Testis (tissue), 3 donors: ENCODE measurements around the gene ARHGAP31. TPM values are rescaled to one million over a fixed set of nuclear protein-coding genes. Genes with fewer than 3 reads are reported as not detected.
"Not testable (repeated sequence)": the region's sequence is repeated elsewhere in the genome, so short reads cannot be mapped to it uniquely, and the experiment has no call there.

Source experiments
- DNase-seq: peaks from one replicate; pipeline ENCODE4 v3.0.0-alpha.2; 2019
- H3K27ac ChIP-seq, 2 donors: fragments of 200-600 bp; sonication (generic); one replicate each; pipeline ENCODE4 v1.5.1; 2019
- H3K27me3 ChIP-seq: fragments of 200-600 bp; sonication (generic); one replicate; pipeline ENCODE4 v1.5.1; 2019
- H3K36me3 ChIP-seq: fragments of 200-600 bp; sonication (generic); one replicate; pipeline ENCODE4 v1.5.1; 2017; ENCODE audit warnings: low read depth; ENCODE audit errors: missing control alignments
- H3K4me1 ChIP-seq: fragments of 200-600 bp; sonication (generic); one replicate; pipeline ENCODE4 v1.5.1; 2019
- H3K4me3 ChIP-seq, 2 donors: fragments of 200-600 bp; sonication (generic); one replicate each; pipeline ENCODE4 v1.5.1; 2017 to 2019
- H3K9me3 ChIP-seq: fragments of 200-600 bp; sonication (generic); one replicate; pipeline ENCODE4 v1.5.1; 2017
- POLR2A ChIP-seq: fragments of 450-650 bp; IDR thresholded peaks from one replicate; pipeline ENCODE4 v1.6.1; 2017; ENCODE audit warnings: antibody characterized with exemption, mild to moderate bottlenecking, moderate library complexity
- WGBS, 2 donors: methylation state at CpG; one replicate each; pipeline ENCODE4 v1.1.5; 2018; 5-methylcytosine and 5-hydroxymethylcytosine counted together
- intact Hi-C: fragments of 100-400 bp; cut with DNase I; formaldehyde crosslinking; loops from one replicate; pipeline ENCODE4 v1.15.1; 2023; ENCODE audit warnings: low total_unique reads
- polyA plus RNA-seq: library from polyadenylated mRNA; stranded (reverse); fragments of 350-450 nt; fragmentation: Illumina TruSeq; extraction: RNeasy Lipid Tissue Mini Kit (QIAGEN cat#74804); gene quantifications from one replicate; pipeline ENCODE4 v1.2.3, GENCODE V29; 2014; ENCODE audit warnings: low read depth, low replicate concordance; ENCODE audit not compliant: insufficient read depth
- total RNA-seq, 2 donors: library from RNA; depleted of rRNA; stranded (reverse); fragments of >200 nt; gene quantifications; one replicate each; pipeline ENCODE4 v1.2.3, GENCODE V29; 2016
- TF ChIP-seq, protein P1 (sequence below), 3 experiments: fragments of 450-650 bp in 2 of 3; fragments of 200-600 bp in 1 of 3; sonication (generic) in 1 of 3; IDR thresholded peaks; one replicate each; pipeline ENCODE4 v1.5.1; 2016 to 2019; ENCODE audit warnings: antibody characterized with exemption in 3 of 3, mild to moderate bottlenecking in 2 of 3, moderate library complexity in 1 of 3

Gene ARHGAP31
- total and polyA plus RNA-seq, 3 donors from 2014 or later, result 5.2 to 6.2 (median 5.6) TPM

DNA sequence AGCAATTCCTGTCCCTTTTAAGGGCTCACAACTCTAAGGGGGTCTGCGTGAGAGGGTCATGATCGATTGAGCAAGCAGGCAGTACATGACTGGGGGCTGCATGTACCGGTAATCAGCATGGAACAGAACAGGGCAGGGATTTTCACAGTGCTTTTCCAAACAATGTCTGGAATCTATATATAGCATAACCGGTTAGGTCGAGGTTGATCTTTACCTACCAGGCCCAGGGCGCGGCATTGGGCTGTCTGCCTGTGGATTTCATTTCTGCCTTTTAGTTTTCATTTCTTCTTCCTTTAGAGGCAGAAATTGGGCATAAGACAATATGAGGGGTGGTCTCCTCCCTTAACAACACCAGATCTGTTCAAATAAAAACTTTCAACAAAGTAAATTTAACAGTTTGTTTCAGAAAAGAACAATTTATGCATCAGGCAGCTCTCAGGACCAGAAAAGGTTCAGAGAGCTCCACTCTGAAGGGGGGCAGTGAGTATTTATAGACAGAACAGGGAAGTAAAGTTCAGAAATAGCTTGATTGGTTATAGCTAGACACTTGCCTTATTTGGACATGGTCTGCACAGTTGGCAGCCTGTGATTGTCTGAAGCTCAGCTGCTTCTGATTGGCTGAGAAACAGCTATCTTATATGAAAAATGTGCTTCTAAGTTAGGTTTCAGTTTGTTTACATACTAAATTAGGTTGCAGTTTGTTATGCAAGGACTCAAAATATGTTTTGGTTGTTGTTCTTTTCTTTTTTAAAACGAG lies 36.4 kb upstream of the ARHGAP31 start:
- intact Hi-C loops, result no loop called here
- Histone ChIP-seq H3K9me3 (no peaks in the 10 kb centered on the region), H3K4me1 (no peaks in the 10 kb centered on the region), H3K27ac (no peak overlapping the region), H3K4me3 (no peak overlapping the region), H3K27me3 (no peaks in the 10 kb centered on the region), H3K36me3 (no peaks in the 10 kb centered on the region)
- no peak for TF ChIP-seq POLR2A
- TF ChIP-seq, protein P1, sequence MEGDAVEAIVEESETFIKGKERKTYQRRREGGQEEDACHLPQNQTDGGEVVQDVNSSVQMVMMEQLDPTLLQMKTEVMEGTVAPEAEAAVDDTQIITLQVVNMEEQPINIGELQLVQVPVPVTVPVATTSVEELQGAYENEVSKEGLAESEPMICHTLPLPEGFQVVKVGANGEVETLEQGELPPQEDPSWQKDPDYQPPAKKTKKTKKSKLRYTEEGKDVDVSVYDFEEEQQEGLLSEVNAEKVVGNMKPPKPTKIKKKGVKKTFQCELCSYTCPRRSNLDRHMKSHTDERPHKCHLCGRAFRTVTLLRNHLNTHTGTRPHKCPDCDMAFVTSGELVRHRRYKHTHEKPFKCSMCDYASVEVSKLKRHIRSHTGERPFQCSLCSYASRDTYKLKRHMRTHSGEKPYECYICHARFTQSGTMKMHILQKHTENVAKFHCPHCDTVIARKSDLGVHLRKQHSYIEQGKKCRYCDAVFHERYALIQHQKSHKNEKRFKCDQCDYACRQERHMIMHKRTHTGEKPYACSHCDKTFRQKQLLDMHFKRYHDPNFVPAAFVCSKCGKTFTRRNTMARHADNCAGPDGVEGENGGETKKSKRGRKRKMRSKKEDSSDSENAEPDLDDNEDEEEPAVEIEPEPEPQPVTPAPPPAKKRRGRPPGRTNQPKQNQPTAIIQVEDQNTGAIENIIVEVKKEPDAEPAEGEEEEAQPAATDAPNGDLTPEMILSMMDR (IDR thresholded peaks at IDR 0.05), result no peak
- DNase-seq, result no peak
- WGBS, 2 donors, result 82 to 84% methylated on average over 8 of the region's 8 CpGs

DNA sequence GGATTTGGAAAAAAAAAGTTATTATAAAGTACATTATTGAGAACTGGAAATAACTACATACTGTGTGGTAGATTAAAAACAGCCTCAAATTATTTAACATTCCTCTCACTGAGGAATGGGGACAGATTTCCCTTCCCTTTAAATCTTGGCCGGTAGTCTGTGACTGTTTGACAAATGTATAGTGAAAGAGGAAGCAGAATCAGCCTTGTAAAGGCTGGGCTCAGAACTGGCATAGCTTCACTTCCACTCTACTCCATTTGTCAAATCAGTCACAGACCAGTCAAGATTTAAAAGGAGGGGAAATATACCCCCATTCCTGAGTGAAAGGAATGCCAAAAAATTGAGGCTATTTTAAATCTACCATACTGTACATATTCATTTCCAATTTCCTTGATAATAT lies 35.3 kb upstream of the ARHGAP31 start:
- no peak for DNase-seq
- Histone ChIP-seq H3K4me1 (no peaks in the 10 kb centered on the region), H3K9me3 (no peaks in the 10 kb centered on the region), H3K36me3 (no peaks in the 10 kb centered on the region), H3K27me3 (no peaks in the 10 kb centered on the region), H3K4me3 (no peak overlapping the region), H3K27ac (no peak overlapping the region)
- TF ChIP-seq, protein P1 (IDR thresholded peaks at IDR 0.05), result no peak
- no peak for TF ChIP-seq POLR2A
- intact Hi-C loops, result no loop called here
- 64 to 68% methylated on average over 1 of the region's 1 CpG for WGBS, 2 donors

DNA sequence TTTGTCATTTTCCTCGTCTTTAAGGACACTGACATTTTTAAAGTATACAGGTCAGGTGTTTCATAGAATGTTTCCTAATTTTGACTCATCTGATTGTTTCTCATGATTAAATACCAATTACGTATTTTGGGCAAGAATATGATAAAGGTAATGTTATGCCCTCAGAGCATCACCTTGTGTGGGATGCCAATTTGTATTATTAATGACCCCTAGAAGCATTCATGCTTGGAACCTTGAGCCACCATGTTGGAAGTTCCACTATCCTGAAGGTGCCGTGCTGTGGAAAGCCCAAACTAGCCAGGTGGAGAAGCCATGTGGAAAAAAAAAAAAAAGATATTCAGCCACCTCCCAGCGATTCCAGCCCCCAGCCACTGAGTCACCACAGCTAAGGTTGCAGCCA lies 34.4 kb upstream of the ARHGAP31 start:
- Histone ChIP-seq H3K4me1 (no peaks in the 10 kb centered on the region), H3K27me3 (no peaks in the 10 kb centered on the region), H3K9me3 (no peaks in the 10 kb centered on the region), H3K36me3 (no peaks in the 10 kb centered on the region), H3K4me3 (no peak overlapping the region), H3K27ac (no peak overlapping the region)
- DNase-seq, result no peak
- TF ChIP-seq, protein P1 (IDR thresholded peaks at IDR 0.05), result no peak
- TF ChIP-seq POLR2A, result no peak
- WGBS, 2 donors, result 92 to 93% methylated on average over 4 of the region's 4 CpGs
- intact Hi-C loops, result no loop called here

DNA sequence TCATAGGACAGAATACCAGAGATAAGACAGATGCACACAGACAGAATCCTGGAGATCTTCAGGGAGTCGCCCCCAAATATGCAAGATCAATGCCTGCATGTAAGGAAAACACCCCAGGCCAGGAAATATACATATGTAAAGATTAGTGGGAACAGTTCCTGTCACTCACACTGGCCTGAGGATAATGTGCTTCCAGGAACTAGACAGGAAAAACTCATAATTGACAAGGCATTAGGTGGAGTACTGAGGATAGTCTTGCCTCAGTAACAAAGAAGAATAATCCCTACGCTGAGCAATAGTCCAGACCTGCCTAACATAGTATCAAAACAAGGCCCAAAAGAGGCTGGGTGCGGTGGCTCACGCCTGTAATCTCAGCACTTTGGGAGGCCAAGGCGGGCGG lies 33.1 kb upstream of the ARHGAP31 start:
- H3K27me3 ChIP-seq, result no peaks in the 10 kb centered on the region
- intact Hi-C loops, result no loop called here
- 73 to 74% methylated on average over 6 of the region's 6 CpGs for WGBS, 2 donors
- no peaks in the 10 kb centered on the region for H3K9me3 ChIP-seq
- no peak overlapping the region for H3K27ac ChIP-seq
- TF ChIP-seq, protein P1 (IDR thresholded peaks at IDR 0.05), result no peak
- DNase-seq, result no peak
- H3K4me3 ChIP-seq, result no peak overlapping the region
- H3K36me3 ChIP-seq, result no peaks in the 10 kb centered on the region
- no peaks in the 10 kb centered on the region for H3K4me1 ChIP-seq

DNA sequence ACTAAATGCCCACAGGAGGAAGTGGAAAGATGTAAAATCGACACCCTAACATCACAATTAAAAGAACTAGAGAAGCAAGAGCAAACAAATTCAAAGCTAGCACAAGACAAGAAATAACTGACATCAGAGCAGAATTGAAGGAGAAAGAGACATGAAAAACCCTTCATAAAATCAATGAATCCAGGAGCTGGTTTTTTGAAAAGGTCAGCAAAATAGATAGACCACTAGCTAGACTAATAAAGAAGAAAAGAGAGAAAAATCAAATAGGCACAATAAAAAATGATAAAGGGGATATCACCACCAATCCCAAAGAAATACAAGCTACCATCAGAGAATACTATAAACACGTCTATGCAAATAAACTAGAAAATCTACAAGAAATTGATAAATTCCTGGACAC lies 24.0 kb upstream of the ARHGAP31 start:
- H3K4me1 ChIP-seq, DNase-seq, H3K36me3 ChIP-seq, H3K27ac ChIP-seq, H3K9me3 ChIP-seq, intact Hi-C loops, H3K4me3 ChIP-seq, H3K27me3 ChIP-seq: not testable (repeated sequence)
- 83 to 87% methylated on average over 2 of the region's 2 CpGs for WGBS, 2 donors
